HG02981 (cell line): ENCODE results near the gene LPAR4.
"Not testable (repeated sequence)": the region's sequence is repeated elsewhere in the genome, so short reads cannot be mapped to it uniquely, and the experiment has no call there.

Experiments
- ATAC-seq: cut with Tn5 transposase; IDR thresholded peaks from one replicate; pipeline ENCODE4 v1.9.1; 2021; ENCODE audit warnings: mild to moderate bottlenecking, moderate library complexity; ENCODE audit not compliant: unreplicated experiment

The LPAR4 gene, protein sequence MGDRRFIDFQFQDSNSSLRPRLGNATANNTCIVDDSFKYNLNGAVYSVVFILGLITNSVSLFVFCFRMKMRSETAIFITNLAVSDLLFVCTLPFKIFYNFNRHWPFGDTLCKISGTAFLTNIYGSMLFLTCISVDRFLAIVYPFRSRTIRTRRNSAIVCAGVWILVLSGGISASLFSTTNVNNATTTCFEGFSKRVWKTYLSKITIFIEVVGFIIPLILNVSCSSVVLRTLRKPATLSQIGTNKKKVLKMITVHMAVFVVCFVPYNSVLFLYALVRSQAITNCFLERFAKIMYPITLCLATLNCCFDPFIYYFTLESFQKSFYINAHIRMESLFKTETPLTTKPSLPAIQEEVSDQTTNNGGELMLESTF

DNA sequence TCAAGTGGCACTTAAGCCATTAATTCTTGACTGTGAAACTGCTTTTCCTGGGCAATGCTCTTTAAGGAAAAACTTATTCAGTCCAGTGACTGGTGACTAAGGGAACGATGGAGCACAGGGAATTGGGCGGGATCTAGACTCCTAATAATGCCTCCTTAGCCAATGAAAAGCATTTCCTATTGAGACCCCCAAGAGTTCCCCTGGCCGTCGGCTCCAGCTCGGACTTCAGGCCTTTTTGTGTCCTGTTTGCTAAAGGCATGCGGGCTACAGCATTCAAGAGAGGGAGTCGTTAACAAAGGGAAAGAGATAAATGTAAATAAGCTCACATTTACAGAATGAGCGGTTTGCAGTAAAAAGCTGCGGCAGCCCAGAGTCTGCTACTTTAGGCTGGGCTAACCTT lies at the start of gene LPAR4:
TSS of gene LPAR4 (plus strand) at position 232 of the 400 bp plus-strand sequence. CDS start 7,150 bp downstream, outside the sequence.
- no peak for ATAC-seq

DNA sequence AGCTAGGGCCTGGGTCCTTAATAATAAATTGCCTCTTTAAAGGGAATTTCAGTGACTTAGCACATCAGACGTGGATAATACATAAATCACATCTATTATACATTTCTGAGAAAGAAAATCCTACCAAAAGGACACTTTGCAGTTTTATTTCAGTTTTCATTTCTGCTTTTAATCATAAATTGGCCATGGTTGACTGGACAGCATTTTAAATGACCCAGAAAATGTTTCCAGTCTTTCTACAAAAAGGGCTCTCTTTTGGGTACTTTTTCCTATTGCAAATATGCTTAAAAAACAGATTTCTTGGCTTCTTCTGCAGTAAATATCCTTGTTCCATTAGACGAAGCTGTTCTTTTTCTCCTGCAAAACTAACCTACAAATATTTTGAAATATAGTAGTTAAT lies 41.4 kb upstream of the LPAR4 start:
- ATAC-seq, result no peak

DNA sequence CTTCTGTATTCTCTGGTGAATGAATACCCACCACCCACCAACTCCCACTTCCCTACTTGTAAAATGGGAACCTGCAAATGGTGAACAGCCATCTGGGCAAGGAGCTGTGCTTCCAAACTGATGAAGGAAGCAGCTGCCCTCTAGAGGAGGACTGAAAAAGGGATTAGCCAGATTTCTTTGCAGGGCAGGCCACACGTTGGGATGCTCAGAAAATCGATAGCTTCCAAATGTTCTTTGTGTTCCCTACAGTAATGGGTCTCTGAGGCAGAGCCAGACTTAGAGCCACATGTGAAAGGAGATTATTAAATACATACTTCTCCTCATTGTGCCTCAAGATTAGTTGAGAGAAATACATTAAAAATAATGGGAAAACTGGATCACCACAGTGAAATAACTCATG lies 39.3 kb upstream of the LPAR4 start:
- no peak for ATAC-seq

DNA sequence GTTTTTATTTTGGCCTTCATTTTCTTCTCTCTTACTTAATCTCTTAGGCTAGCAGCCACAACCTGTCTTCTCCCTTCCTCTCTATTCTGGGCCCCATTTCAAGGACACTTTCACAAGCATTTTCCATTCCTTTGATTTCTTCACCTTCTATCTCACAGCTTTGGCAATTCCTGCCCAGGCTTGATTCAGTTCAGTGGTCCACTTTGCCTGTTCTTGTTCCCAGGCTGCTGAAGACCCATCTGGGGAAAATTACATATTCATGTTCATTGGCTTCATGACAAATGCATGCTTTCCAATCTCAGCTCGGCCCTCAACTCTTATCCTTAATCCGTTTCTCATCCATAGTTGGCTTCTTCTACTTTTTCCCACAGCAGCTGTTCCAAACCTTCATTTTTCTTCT lies 38.7 kb upstream of the LPAR4 start:
- ATAC-seq, result no peak

DNA sequence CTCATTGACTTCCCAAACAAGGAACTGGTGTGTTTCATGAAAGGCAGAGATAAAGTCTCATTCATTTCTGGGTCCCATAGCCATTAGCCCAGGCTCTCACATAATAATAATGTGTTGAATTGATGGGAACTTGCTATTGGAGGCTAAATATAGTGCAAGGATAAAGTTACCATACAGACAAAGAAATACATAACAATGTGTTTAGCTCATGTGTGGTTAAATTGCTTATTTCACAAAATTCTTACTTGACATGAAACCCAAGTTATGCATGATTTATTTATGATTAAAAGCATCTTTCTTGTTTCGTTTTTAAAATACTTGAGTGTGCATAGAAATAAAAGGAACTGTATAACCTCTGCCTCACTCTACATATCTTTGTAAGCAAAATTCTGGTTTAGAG lies 37.3 kb upstream of the LPAR4 start:
- no peak for ATAC-seq

DNA sequence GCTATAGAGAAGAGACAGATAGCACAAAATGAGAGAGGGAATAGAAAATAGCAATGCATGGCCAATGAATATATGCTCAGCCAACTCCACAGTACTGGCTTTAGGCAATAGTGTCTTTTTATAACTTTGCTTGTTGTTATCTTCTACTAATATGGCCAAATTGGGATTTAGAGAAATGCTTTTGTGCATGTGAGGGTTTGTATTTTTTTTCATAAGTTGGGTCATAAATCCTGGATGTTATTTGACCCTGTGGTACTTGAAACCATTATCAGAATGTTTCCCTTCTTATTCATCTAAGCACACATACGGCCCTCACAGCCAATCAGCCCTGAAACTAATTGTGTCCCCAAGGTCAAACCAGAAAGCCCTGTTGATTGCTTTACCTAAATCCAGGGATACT lies 35.2 kb upstream of the LPAR4 start:
- ATAC-seq, result no peak

DNA sequence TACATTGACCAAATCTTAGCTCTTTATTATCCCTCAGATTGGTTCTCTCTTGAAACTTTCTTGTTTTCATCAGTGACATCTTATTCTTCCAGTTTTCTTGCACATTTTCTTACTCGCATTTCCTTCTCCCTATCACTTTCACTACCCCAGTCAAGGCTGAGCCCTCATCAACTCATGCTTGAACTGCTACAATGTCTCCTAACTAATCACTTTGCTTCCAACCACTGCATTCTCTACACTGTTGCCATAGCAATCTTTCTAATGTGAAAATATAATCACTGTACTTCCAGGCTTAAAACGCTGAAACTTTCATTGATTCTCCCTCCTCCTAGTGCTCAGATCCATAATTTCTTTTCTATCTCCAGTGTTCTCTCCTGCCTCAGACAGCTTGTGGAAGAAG lies 22.2 kb upstream of the LPAR4 start:
- ATAC-seq, result no peak

DNA sequence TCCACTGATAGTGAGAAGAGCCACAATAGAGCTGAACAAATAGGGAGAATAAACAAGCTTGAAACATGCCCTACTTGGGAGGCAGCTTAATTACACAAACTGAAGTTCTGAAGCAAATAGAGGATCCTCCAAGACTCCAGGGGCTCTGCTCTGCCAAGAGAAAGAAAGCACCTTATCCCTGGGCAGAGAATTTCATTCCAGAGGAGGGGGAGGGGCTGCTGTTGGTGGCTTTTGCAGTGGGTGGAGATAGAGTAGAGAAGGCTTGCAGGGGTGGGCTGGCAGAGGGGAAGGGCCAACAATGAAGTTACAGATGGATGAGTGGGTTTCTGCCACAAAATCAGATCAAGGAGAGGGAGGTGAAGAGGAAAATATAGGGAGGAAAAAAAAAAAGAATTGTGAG lies 1.0 kb upstream of the LPAR4 start:
- ATAC-seq, result no peak

DNA sequence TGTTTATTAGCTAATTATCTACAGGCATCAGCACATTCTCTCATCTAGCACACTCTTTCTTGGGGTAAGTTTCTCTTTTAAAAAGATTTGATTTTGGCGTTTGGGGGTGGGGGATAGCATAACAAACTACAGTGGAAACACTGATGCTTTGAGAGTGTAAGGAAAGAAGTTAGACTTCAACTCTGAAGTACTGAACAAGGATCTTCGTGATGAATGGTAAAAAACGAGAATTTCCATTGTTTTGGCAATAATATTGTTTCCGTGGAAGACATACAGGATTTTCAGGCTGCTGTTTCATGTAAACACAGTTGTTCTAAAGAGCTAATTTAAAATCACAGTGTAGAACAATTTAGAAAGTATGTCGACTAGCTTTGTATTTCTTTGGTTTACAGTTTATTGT lies 451 bp downstream of the LPAR4 start:
- ATAC-seq, result no peak

DNA sequence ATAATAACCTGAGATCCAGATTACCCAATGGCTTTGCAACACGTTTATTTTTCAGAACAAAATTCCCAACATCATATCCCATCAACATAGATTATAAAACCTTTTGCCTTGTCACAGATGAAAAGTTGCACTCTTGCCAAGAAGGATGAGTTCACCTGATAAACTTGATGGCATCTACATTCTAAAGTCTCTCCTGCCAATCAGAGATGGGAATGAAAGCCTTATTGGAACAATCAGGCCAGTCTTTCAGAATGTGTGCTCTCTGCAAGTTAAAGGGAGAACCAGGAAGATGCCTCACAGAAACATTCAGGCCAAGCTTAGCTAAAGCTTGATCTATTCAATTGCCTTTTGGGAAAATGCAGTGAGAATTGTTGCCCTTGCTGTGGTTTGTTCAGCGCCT lies 1.3 kb downstream of the LPAR4 start:
- ATAC-seq, result no peak

DNA sequence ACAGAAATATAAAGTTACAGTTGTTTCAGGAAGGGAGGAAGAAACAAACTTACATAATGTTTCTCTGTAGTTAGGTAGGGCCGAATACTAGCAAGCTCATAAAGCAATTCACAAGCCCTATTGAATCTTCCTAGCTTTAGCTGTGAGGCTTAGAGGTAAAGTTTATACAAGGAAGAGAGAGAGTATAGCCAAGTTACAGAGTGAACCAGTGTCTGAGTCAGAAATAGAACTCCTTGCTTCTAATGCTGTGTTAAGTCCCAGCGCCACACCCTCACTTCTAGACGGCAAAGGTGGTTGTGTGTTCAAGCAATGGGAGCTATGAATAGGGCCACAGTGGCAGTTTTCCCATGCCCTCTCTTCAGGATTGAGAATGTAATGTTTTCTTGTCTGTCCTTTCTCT lies 6.1 kb downstream of the LPAR4 start:
- no peak for ATAC-seq

DNA sequence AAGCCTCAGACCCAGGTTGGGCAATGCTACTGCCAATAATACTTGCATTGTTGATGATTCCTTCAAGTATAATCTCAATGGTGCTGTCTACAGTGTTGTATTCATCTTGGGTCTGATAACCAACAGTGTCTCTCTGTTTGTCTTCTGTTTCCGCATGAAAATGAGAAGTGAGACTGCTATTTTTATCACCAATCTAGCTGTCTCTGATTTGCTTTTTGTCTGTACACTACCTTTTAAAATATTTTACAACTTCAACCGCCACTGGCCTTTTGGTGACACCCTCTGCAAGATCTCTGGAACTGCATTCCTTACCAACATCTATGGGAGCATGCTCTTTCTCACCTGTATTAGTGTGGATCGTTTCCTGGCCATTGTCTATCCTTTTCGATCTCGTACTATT lies 7.4 kb downstream of the LPAR4 start:
- ATAC-seq, result peak; percentile 95

DNA sequence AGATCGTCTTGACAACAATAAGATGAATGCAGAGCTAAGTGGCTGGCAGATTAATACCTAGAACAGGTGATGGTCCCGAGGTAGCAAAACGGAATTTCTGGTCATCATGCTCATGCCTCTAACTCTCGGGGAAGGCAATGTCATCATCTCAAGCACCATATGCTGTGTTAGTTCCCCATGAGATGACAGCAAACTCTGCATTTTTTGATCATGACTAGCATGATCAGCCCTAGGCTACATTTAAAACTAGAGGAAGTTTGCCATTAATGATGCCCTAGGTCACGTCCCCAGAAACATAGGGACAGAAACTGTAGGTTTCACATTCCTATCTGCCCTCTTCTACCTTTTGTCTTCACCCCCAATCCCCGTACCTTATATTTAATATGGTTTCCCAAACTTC lies 11.6 kb downstream of the LPAR4 start:
- ATAC-seq, result no peak

DNA sequence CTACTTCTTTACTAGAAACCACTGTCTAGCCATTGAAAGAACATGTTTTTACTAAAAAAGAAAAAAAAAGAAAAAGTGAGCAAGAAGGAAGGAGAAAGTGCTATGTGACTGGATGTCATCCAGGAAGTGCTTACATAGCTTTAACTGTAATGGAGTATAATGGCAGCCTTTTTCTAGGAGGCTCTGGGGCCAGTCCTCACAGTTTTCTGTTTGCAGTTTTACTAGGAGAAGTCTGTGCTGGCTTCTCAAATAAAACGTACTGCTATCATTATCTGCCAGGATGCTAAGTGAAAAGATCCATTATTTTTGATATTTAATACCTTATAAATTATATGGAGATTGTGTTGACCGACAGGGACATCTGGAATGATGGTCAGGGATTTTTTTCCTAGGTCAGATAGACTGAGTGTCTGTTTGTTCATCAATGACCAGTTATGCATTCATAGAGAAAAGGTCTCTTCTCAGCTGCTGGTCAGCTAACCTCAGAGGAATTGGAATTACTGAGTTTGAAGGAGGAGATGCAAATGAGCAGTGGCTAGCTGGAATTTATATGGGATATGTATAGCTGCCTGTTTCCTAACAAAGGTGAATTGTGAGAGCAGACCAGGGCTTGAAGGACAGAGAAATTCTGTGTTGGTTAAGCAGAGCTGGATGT lies 21.7 kb downstream of the LPAR4 start:
- ATAC-seq, result no peak

DNA sequence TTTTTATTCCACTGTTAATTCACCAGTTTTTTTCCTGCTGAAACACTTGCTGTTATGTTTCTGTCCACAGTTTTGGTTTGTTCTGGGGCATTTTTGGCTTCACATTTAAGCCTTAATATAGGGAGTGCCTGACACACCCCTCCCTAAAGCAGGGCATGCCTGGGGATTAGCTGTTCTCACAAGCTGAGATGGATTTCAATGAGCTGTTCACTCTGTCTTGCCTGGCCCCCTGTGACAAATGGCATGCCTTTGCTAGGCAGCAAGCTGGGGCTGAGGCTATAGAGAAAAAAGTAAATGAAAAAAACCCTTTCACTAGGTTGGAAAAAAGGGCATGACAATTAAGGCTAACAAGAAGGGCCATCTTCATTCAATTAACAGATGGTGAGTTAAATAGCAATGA lies 22.4 kb downstream of the LPAR4 start:
- ATAC-seq, result no peak

DNA sequence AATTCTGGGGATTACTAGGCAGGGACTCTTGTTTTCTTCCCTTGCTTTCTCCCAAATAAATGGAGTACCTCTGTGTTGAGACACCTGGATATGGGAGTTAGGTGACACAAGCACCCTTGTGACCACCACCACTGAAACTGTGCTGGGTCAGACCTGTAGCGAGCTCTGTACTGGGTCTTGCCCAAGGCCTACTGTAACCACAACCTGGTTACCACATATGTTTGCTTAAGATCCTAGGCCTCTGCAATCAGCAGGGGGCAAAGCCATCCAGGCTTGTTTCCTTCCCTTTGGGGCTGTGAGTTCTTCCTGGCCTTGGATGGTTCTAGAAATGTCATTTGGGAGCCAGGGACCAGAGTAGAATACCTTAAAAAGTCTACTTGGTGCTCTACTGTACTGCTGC lies 49.4 kb downstream of the LPAR4 start:
- no peak for ATAC-seq

DNA sequence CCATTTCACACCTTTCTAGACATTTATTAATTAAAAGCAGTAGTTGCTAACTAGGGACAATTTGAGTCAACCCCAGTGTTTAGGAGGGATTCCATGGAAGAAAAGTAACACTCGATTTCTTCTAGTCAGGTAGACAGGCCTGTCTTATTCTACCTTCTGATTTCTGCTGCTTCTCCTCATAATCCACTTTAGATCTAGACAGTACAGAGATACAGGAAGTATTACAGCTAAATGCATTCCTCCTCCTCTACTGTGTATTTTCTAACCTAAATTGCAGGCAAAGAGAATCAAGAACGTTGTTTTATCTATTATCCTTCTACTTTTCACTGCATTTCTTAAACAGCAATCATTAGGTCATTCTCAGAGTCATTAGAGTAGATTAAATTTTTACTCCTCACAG lies 52.6 kb downstream of the LPAR4 start:
- no peak for ATAC-seq

DNA sequence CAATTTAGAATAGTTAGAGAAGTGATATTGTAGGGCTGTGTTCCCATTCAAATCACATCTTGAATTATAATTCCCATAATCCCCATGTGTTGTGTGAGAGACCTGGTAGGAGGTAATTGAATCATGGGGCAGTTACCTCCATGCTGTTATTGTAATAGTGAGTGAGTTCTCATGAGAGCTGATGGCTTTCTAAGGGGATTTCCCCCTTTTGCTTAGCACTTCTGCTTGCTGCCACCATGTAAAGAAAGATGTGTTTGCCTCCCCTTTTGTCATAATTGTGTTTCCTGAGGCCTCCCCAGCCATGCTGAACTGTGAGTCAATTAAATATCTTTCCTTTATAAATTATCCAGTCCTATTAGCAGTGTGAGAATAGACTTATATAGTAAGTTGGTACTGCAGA lies 53.2 kb downstream of the LPAR4 start:
- no peak for ATAC-seq

DNA sequence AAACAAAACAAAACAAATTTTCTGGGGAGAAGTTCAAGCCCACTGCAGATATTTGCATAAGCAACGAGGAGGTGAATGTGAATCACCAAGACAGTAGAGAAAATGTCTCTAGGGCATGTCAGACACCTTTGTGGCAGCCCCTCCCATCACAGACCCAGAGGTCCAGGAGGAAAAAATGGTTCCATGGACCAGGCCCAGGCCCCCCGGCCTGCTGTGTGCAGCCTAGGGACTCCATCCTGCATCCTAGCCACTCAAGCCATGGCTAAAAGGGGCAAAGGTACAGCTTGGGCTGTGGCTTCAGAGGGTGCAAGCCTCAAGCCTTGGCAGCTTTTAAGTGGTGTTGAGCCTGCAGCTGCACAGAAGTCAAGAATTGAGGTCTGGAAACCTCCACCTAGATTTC lies 54.0 kb downstream of the LPAR4 start:
- no peak for ATAC-seq

DNA sequence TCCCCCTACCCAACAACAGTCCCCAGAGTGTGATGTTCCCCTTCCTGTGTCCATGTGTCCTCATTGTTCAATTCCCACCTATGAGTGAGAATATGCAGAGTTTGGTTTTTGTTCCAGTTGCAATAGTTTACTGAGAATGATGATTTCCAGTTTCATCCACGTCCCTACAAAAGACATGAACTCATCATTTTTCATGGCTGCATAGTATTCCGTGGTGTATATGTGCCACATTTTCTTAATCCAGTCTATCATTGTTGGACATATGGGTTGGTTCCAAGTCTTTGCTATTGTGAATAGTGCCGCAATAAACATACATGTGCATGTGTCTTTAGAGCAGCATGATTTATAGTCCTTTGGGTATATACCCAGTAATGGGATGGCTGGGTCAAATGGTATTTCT lies 55.0 kb downstream of the LPAR4 start:
- ATAC-seq, result not testable (repeated sequence)
